ENCODE results near the gene NUTF2. TPM values are rescaled to one million over a fixed set of nuclear protein-coding genes. Genes with fewer than 3 reads are reported as not detected.

The NUTF2 gene
- polyA plus RNA-seq, 3 donors: 64.2 to 104 (median 90.3) TPM

DNA sequence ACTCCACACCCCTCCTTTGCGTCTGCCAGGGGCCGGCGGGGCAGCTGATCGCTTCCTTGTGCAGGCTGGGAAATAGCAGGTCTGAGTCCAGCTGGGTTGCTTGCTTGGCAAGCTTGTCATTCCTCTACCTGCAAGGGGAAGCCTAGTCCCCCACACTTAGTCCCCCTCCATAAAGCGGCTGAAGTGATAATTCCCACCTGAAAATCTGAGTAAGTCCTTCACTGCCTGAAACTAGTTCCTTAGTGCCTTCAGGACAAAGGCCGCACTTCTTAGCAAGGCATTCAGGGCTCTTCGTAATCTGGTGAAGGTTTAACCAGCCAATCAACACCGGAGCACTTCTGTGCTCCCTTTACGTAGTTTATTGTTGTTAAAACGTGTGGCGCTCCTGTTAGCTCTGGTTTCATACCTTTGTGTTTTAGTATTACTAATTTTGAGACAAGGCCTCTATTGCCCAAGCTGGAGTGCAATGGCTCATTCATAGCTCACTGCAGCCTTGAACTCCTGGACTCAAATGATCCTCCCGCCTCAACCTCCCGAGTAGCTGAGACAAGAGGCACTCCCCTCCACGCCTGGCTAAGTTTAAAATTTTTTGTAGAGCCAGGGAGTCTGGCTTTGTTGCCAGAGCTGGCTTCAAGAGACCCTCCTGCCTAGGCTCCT, 47.1 kb downstream of the NUTF2 start:
- Histone ChIP-seq H3K27me3 (ENCODE audit: control insufficient read depth in 2 of 2, insufficient read depth in 2 of 2, low read length in 2 of 2) (no peaks in the 10 kb centered on the region), H4K20me1 (ENCODE audit: insufficient read depth, low read length) (peaks cover 27% of the 10 kb centered on the region), H3K4me2 (replicated peaks; ENCODE audit: extremely low read depth, low read length, poor library complexity, severe bottlenecking) (peak overlapping the region; percentile 91), H3K36me3 (replicated peaks in 1 of 2; ENCODE audit: control insufficient read depth in 1 of 2, insufficient read depth in 2 of 2, low read length in 2 of 2) (no peaks in the 10 kb centered on the region), H3K9me3 (replicated peaks in 1 of 2; ENCODE audit: control insufficient read depth in 1 of 2, insufficient read depth in 1 of 2, low read length in 2 of 2) (no peaks in the 10 kb centered on the region), H3K4me1 (ENCODE audit: control insufficient read depth in 1 of 2, insufficient read depth in 2 of 2, low read length in 2 of 2) (peaks cover 18 to 21% of the 10 kb centered on the region in 2 donors), H3K27ac (ENCODE audit: low read depth in 1 of 2, low read length in 2 of 2) (peak overlapping the region; percentile 89 to 97), H3K79me2 (ENCODE audit: insufficient read depth, low read length) (peaks cover 57% of the 10 kb centered on the region), H3K9ac (ENCODE audit: insufficient read depth, low read length, poor library complexity, severe bottlenecking) (peak overlapping the region; percentile 99), H3K4me3 (replicated peaks in 1 of 3; ENCODE audit: low read depth in 2 of 3, low read length in 3 of 3) (peak overlapping the region; percentile 52 to 91 (median 90)), H2AFZ (ENCODE audit: insufficient read depth, low read depth, low read length, poor library complexity, severe bottlenecking) (peak overlapping the region; percentile 91)
- no peak for DNase-seq
- Mint-ChIP-seq H3K4me3 (peak overlapping the region; percentile 89 to 95), H3K27ac (peak overlapping the region; percentile 93 to 98 (median 95)), H3K9me3 (no peaks in the 10 kb centered on the region), H3K36me3 (peaks cover 5 to 13% of the 10 kb centered on the region in 2 donors), H3K27me3 (ENCODE audit: low read depth in 3 of 3) (no peaks in the 10 kb centered on the region), H3K4me1 (peaks cover 24% of the 10 kb centered on the region)
- intact Hi-C loops (cut with micrococcal nuclease): loop anchor here in 1 of 2 donors (5.0 kb wide), 3 partner anchors 43 to 332 kb away; partner anchors contain the start of genes CTCF, PSMB10, RANBP10 and TSNAXIP1
- WGBS (ENCODE audit: insufficient coverage): 40% methylated on average over 11 of the region's 14 CpGs
- TF ChIP-seq CTCF (IDR thresholded peaks at IDR 0.05): no peak

GRCh38 chr16:67897231-67897630, 50.5 kb downstream of the NUTF2 start:
- intact Hi-C loops (cut with micrococcal nuclease): loop anchor here in 1 of 2 donors (5.0 kb wide), 1 partner anchor 35 kb away; the partner anchor contains the start of gene CTRL
- DNase-seq: no peak
- H3K36me3 Mint-ChIP-seq: peaks cover 8 to 27% of the 10 kb centered on the region in 2 donors
- H3K4me1 Mint-ChIP-seq: peaks cover 24% of the 10 kb centered on the region
- no peaks in the 10 kb centered on the region for H3K27me3 Mint-ChIP-seq (ENCODE audit: low read depth in 3 of 3)
- Histone ChIP-seq H3K9me3 (replicated peaks in 1 of 2; ENCODE audit: control insufficient read depth in 1 of 2, insufficient read depth in 1 of 2, low read length in 2 of 2) (no peaks in the 10 kb centered on the region), H3K4me2 (replicated peaks; ENCODE audit: extremely low read depth, low read length, poor library complexity, severe bottlenecking) (no peak overlapping the region), H3K4me1 (ENCODE audit: control insufficient read depth in 1 of 2, insufficient read depth in 2 of 2, low read length in 2 of 2) (peaks cover 18 to 20% of the 10 kb centered on the region in 2 donors), H3K36me3 (replicated peaks in 1 of 2; ENCODE audit: control insufficient read depth in 1 of 2, insufficient read depth in 2 of 2, low read length in 2 of 2) (peaks cover 4 to 23% of the 10 kb centered on the region in 2 donors), H4K20me1 (ENCODE audit: insufficient read depth, low read length) (peaks cover 56% of the 10 kb centered on the region), H3K4me3 (replicated peaks in 1 of 3; ENCODE audit: low read depth in 2 of 3, low read length in 3 of 3) (no peak overlapping the region), H3K27me3 (ENCODE audit: control insufficient read depth in 2 of 2, insufficient read depth in 2 of 2, low read length in 2 of 2) (no peaks in the 10 kb centered on the region), H3K79me2 (ENCODE audit: insufficient read depth, low read length) (peaks cover 85% of the 10 kb centered on the region), H2AFZ (ENCODE audit: insufficient read depth, low read depth, low read length, poor library complexity, severe bottlenecking) (no peak overlapping the region), H3K9ac (ENCODE audit: insufficient read depth, low read length, poor library complexity, severe bottlenecking) (no peak overlapping the region), H3K27ac (ENCODE audit: low read depth in 1 of 2, low read length in 2 of 2) (no peak overlapping the region)
- peak overlapping the region in 1 of 7 donors; percentile 10 for H3K27ac Mint-ChIP-seq
- WGBS (ENCODE audit: insufficient coverage): 100% methylated on average over 2 of the region's 3 CpGs
- no peak overlapping the region for H3K4me3 Mint-ChIP-seq
- H3K9me3 Mint-ChIP-seq: no peaks in the 10 kb centered on the region
- TF ChIP-seq CTCF (IDR thresholded peaks at IDR 0.05): no peak
